OCI-LY7 (cell line): ENCODE results near the gene SLC25A45. TPM values are rescaled to one million over a fixed set of nuclear protein-coding genes. Genes with fewer than 3 reads are reported as not detected.

Experiments
- BruUV-seq: library from RNA; stranded (reverse); fragments of 400-500 nt; replicated peaks from 2 replicates; lab custom pipeline; 2021; lab: Mats Ljungman, UMichigan
- CTCF ChIA-PET: fragments of 300-600 bp; sonication (Branson Sonifier 250); formaldehyde crosslinking; loops from one replicate; lab custom pipeline; 2022; ENCODE audit warnings: antibody characterized with exemption; ENCODE audit not compliant: unreplicated experiment; lab: Charles Lee
- POLR2A ChIA-PET: fragments of 300-600 bp; sonication (Branson Sonifier 250); formaldehyde crosslinking; loops from one replicate; lab custom pipeline; 2022; ENCODE audit warnings: antibody characterized with exemption; lab: Charles Lee
- DNase-seq: peaks from one replicate; pipeline ENCODE4 v3.0.0-alpha.2; 2015; ENCODE audit warnings: low spot score
- H2AFZ ChIP-seq: fragments of 200-600 bp; sonication (generic), shearing (Covaris generic); 2 replicates; pipeline ENCODE4 v1.6.1; 2014; ENCODE audit warnings: mild to moderate bottlenecking, antibody characterized with exemption, low read length, moderate library complexity
- H3K27ac ChIP-seq: fragments of 200-600 bp; sonication (generic); 2 replicates; pipeline ENCODE4 v1.5.1; 2014; ENCODE audit warnings: mixed run types, low read depth, mild to moderate bottlenecking, moderate library complexity, low read length, inconsistent platforms; ENCODE audit not compliant: poor library complexity, severe bottlenecking
- H3K36me3 ChIP-seq: fragments of 200-600 bp; sonication (generic); 2 replicates; pipeline ENCODE4 v1.6.1; 2014; ENCODE audit warnings: mild to moderate bottlenecking, antibody characterized with exemption, low read length, moderate library complexity, mixed read lengths; ENCODE audit not compliant: insufficient read depth
- H3K4me1 ChIP-seq: fragments of 200-600 bp; sonication (generic); 2 replicates; pipeline ENCODE4 v1.5.1; 2014; ENCODE audit warnings: mild to moderate bottlenecking, low read length; ENCODE audit not compliant: insufficient read depth, poor library complexity, severe bottlenecking
- H3K4me2 ChIP-seq: fragments of 200-600 bp; sonication (generic); 2 replicates; pipeline ENCODE4 v1.6.1; 2014; ENCODE audit warnings: mild to moderate bottlenecking, low read length
- H3K4me3 ChIP-seq: fragments of 200-600 bp; sonication (generic); 2 replicates; pipeline ENCODE4 v1.5.1; 2014; ENCODE audit warnings: mild to moderate bottlenecking, low read depth, low read length; ENCODE audit not compliant: poor library complexity, severe bottlenecking
- H3K79me2 ChIP-seq: fragments of 200-600 bp; sonication (generic); 2 replicates; pipeline ENCODE4 v1.6.1; 2016; ENCODE audit warnings: low read depth, mild to moderate bottlenecking, low read length, moderate library complexity, mixed read lengths; ENCODE audit not compliant: insufficient read depth
- H3K9me2 ChIP-seq: fragments of 200-600 bp; sonication (generic); 2 replicates; pipeline ENCODE4 v1.6.1; 2016; ENCODE audit warnings: mild to moderate bottlenecking, low read length, mixed read lengths; ENCODE audit not compliant: insufficient read depth
- H3K9me3 ChIP-seq: fragments of 200-600 bp; sonication (generic); 2 replicates; pipeline ENCODE4 v1.6.1; 2014; ENCODE audit warnings: mild to moderate bottlenecking, mixed run types, low read length, mixed read lengths
- H4K20me1 ChIP-seq: fragments of 200-600 bp; sonication (generic); 2 replicates; pipeline ENCODE4 v1.6.1; 2014; ENCODE audit warnings: mild to moderate bottlenecking, antibody characterized with exemption, low read length, moderate library complexity, mixed read lengths; ENCODE audit not compliant: insufficient read depth
- CTCF ChIP-seq: fragments of 200-600 bp; sonication (generic); conservative IDR thresholded peaks from 2 replicates; pipeline ENCODE4 v1.5.1; 2014; ENCODE audit warnings: mild to moderate bottlenecking, antibody characterized with exemption, low read length, moderate library complexity, mixed read lengths
- EZH2phosphoT487 ChIP-seq: fragments of 200-600 bp; sonication (generic); IDR thresholded peaks from 2 replicates; pipeline ENCODE4 v1.6.1; 2018; ENCODE audit warnings: low read depth, borderline replicate concordance, mild to moderate bottlenecking, mixed run types, antibody characterized with exemption, low read length, moderate library complexity, mixed read lengths
- intact Hi-C: fragments of 100-400 bp; cut with micrococcal nuclease; formaldehyde crosslinking; loops from one replicate; pipeline ENCODE4 v1.10.0; 2022; ENCODE audit not compliant: unreplicated experiment
- total RNA-seq, 2 experiments: library from RNA; depleted of rRNA in 1 of 2; stranded (reverse); fragments of >200 nt in 1 of 2; shearing (Covaris generic) in 1 of 2; gene quantifications; 2 replicates each; pipeline ENCODE4 v1.2.3, GENCODE V29; 2014 to 2022

Gene SLC25A45
- total RNA-seq, 2 experiments from 2014 or later: 7.0 to 20.7 TPM

GRCh38 chr11:65429068-65429681 lies 46.7 kb upstream of the SLC25A45 start:
- H3K9me2 ChIP-seq: no peaks in the 10 kb centered on the region
- peak overlapping the region; percentile 73 for H3K4me3 ChIP-seq
- ChIA-PET CTCF (no interaction called here), POLR2A (interaction anchor here (0.8 to 1.7 kb wide), 2 partner anchors 9 to 10 kb away, joined by 7 to 18 read pairs; no protein-coding TSS in a partner anchor)
- BruUV-seq: no TSS peak
- H4K20me1 ChIP-seq: peaks cover 21% of the 10 kb centered on the region
- no peak overlapping the region for H2AFZ ChIP-seq
- H3K9me3 ChIP-seq: no peaks in the 10 kb centered on the region
- peaks cover 30% of the 10 kb centered on the region for H3K36me3 ChIP-seq
- TF ChIP-seq EZH2phosphoT487: no peak
- no peak for TF ChIP-seq CTCF
- H3K79me2 ChIP-seq: peaks cover 100% of the 10 kb centered on the region
- H3K4me1 ChIP-seq: peaks cover 82% of the 10 kb centered on the region
- intact Hi-C loops: no loop called here
- H3K27ac ChIP-seq: peak overlapping the region; percentile 97
- DNase-seq: peak; percentile 39
- H3K4me2 ChIP-seq: peak overlapping the region; percentile 91

- intact Hi-C loops: no loop called here
- H3K4me2 ChIP-seq: peak overlapping the region; percentile 91
Observed at GRCh38 chr11:65428578-65429067, 46.2 kb upstream of the SLC25A45 start.

More at GRCh38 chr11:65428578-65429067, 46.2 kb upstream of the SLC25A45 start:
- peak overlapping the region; percentile 97 for H3K27ac ChIP-seq
- H3K9me3 ChIP-seq: no peaks in the 10 kb centered on the region
- H3K36me3 ChIP-seq: peaks cover 33% of the 10 kb centered on the region
- no TSS peak for BruUV-seq
- peaks cover 77% of the 10 kb centered on the region for H3K4me1 ChIP-seq
- no peak for DNase-seq
- TF ChIP-seq EZH2phosphoT487 (no peak), CTCF (no peak)
- ChIA-PET CTCF (no interaction called here), POLR2A (interaction anchor here (0.8 kb wide), 1 partner anchor 9 kb away, joined by 7 read pairs; no protein-coding TSS in a partner anchor)
- peak overlapping the region; percentile 73 for H3K4me3 ChIP-seq
- H2AFZ ChIP-seq: no peak overlapping the region
- no peaks in the 10 kb centered on the region for H3K9me2 ChIP-seq
- H4K20me1 ChIP-seq: peaks cover 24% of the 10 kb centered on the region
- peaks cover 100% of the 10 kb centered on the region for H3K79me2 ChIP-seq
